GM18951 (cell line): Measurements from ENCODE around the gene PRAMEF12.
"Not testable (repeated sequence)": the region's sequence is repeated elsewhere in the genome, so short reads cannot be mapped to it uniquely, and the experiment has no call there.

ENCODE experiments used
- POLR2A ChIP-seq: IDR thresholded peaks from 4 replicates; pipeline ENCODE4 v1.6.1; 2011; ENCODE audit warnings: mild to moderate bottlenecking; ENCODE audit not compliant: insufficient read length, insufficient read depth; ENCODE audit errors: extremely low read depth
- in situ Hi-C: fragments of 300-500 bp; cut with MboI; formaldehyde crosslinking; loops from one replicate; pipeline ENCODE4 v1.12.0; 2022; ENCODE audit warnings: low sequenced_read_pairs, mixed read lengths, inconsistent platforms; ENCODE audit not compliant: unreplicated experiment

Gene PRAMEF12

DNA sequence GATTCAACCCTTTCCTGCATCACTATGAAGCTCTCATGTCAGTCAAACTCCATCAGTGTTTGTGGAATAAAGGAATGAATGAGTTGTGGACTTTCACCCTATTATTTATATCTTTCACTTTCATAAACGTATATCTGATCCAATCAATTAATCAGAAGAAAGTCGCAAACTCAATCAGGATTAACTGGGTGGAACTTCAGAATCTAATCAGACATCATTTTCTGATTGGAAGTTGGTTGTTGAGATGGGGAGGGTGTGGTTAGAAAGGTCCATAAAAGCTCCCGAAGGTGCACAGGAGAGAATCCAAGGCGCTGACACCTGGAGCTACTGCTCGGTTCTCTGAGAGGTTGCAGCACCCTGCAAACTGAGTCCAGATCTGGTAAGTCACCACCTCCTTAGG is at the start of gene PRAMEF12:
Gene PRAMEF12 (plus strand): TSS at position 301 of the 400 bp plus-strand sequence. CDS start 1,130 bp downstream, outside the sequence.
- in situ Hi-C loops: no loop called here
- no peak for TF ChIP-seq POLR2A

- TF ChIP-seq POLR2A: no peak
- in situ Hi-C loops: no loop called here
Observed at GRCh38 chr1:12728391-12728790, 45.1 kb upstream of the PRAMEF12 start.

DNA sequence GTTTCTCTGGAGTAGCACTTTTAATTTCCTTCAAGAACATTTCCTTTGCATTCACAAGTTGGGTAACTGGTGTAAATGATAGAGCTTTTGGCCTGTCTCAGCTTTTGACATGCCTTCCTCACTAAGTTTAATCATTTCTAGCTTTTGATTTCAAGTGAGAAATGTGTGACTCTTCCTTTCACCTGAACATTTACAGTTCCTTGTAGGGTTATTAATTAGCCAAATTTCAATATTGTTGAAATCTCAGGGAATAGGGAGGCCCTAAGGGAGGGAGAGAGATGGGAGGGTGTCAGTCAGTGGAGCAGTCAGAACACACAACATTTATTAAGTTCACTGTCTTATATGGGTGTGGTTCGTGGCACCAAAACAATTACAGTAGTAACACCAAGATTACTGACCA is 43.4 kb upstream of the PRAMEF12 start:
- in situ Hi-C loops: no loop called here
- TF ChIP-seq POLR2A: no peak

- in situ Hi-C loops: not testable (repeated sequence)
Observed at GRCh38 chr1:12731084-12731483, 42.5 kb upstream of the PRAMEF12 start.

DNA sequence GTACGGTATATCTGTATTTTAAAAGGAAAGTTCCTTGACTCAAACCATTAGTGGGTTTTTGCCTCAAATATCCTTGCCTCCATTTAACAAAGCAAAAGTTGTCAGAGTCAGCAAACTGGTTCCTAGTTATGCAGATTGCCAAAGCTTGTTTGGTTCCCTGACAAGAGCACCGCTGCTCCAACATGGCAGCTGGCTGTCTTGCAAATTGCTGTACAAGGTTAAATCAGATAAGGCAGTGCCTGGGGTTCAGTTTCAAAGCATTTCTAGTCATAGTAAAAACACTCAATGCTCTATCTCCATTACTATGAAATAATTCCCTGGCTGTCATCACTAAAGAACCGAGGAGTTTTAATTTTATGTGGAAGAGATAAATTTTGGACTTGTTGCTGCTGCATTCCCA is 38.9 kb upstream of the PRAMEF12 start:
- TF ChIP-seq POLR2A: no peak
- in situ Hi-C loops: no loop called here

- TF ChIP-seq POLR2A: no peak
- in situ Hi-C loops: no loop called here
Observed at GRCh38 chr1:12738934-12739333, 34.6 kb upstream of the PRAMEF12 start.

DNA sequence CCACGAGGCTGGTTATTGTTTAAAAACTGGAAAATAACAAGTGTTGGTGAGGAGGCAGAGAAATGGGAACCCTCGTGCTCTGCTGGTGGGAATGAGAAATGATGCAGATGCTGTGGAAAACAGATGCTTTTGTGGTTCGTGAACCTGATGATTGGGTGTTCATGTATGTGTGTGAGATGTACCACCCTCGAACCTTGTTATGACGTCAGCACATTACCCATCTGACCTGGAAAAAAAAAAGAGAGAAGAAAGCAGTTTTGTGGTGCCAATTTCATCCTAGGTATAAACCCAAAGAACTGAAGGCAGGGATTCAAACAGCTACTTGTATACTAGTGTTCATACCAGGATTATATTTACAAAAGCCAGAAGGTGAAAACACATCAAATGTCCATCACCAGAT is 33.9 kb upstream of the PRAMEF12 start:
- in situ Hi-C loops: no loop called here
- TF ChIP-seq POLR2A: no peak

DNA sequence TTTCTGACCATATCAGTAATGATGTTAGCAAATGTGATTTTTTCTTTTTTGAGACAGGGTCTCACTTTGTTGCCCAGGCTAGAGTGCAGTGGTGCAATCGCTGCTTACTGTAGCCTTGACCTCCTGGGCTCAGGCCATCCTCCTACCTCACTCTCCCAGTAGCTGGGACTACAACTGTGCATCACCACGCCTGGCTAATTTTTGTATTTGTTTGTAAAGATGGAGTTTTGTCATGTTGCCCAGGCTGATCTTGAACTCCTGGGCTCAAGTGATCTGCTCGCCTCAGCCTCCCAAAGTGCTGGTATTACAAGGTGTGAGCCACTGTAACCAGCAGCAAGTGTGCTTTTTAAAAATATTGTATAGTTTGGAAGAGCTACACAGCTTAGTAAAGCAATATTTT is 31.6 kb upstream of the PRAMEF12 start:
- no peak for TF ChIP-seq POLR2A
- in situ Hi-C loops: no loop called here

DNA sequence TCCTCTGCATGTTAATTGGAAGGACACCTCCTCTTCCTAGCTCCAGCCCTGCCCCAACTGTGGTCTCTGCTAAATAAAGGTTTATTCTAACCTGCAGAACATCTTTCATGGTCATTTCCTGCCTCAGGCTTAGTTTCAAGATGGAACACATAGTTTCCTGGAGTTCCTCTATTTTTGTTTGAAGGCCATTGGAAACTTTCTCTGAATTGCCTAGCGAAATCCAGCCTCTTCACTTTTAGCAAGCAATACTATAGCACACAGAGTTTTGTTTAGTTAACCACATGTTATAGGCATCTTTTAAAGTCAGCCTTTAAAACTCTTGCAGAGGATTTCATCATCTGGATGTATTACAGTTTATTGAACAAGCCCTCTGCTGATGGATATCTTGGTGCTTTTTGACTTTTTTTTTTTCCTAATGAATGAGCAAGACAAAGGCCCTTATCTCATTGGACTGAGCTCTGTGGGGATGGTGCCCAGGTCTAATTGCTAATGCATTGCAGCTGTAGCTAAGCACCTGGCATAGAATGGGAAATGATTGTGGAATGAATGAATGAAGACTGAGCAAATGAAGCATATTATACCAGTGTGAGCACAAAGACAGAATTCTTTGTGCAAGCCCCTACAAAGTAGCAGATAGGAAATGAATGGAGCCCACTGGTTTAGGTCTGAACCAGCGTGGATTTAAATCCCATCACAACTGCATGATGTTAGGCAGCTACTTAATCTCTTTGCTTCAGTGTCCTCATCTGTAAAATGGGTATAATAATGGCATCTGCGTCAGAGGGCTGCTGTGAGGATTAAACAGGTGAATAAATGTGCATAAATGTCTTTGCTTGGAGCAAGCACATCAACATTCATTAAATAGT is 28.2 kb upstream of the PRAMEF12 start:
- in situ Hi-C loops: no loop called here
- no peak for TF ChIP-seq POLR2A

DNA sequence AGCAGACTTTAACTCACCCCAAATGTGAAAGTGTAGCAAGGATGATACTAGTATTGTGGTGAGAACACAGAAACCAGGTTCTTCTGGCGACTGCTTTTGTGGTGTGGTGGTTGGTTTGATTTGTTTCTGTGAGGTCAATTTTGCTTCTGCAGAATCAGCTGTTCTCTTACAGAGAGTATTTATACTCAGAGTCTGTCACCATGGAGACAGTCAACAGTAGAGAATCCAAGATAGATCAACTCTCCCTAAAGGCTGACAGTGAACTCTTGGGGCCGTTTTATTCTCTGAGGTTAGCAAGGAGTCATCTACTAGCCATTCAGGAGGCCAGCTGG is 27.6 kb upstream of the PRAMEF12 start, which contains the start of gene CFAP107:
Gene CFAP107 (plus strand): TSS at position 209 of the 332 bp plus-strand sequence. CDS start 231 bp downstream, outside the sequence.
- no peak for TF ChIP-seq POLR2A
- in situ Hi-C loops: no loop called here

- in situ Hi-C loops: no loop called here
- no peak for TF ChIP-seq POLR2A
Observed at GRCh38 chr1:12748778-12749355, 24.7 kb upstream of the PRAMEF12 start.

DNA sequence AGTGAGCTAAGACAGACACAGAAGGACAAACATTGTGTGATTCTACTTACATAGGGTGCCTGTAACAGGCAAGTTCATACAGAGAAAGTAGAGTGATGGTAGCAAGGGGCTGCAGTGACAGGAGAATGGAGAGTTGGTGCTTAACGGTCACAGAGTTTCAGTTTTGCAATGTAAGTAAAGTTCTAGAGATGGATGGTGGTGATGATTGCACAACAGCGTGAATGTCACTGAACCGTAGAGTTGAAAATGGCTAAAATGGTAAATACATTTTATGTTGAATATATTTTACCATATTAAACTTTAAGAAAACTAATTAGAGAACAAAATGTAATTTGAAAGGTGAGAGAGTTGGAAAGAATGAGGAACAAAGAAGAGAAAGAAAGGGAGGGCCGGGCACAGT is 18.8 kb upstream of the PRAMEF12 start:
- in situ Hi-C loops: no loop called here
- TF ChIP-seq POLR2A: no peak

- no peak for TF ChIP-seq POLR2A
- in situ Hi-C loops: no loop called here
Observed at GRCh38 chr1:12756273-12756672, 17.3 kb upstream of the PRAMEF12 start.

- in situ Hi-C loops: no loop called here
- TF ChIP-seq POLR2A: no peak
Observed at GRCh38 chr1:12756768-12757413, 16.6 kb upstream of the PRAMEF12 start.
